Neural cell (in vitro differentiated cells): ENCODE results near the gene PHOSPHO1.

Experiments used
- EP300 ChIP-seq: fragments of 450-650 bp; conservative IDR thresholded peaks from 2 replicates; pipeline ENCODE4 v1.6.1; 2014; ENCODE audit warnings: antibody characterized with exemption, mild to moderate bottlenecking, moderate library complexity; ENCODE audit not compliant: poor library complexity, severe bottlenecking
- EZH2 ChIP-seq: fragments of 200-600, 300-800 bp; shearing (Covaris generic), sonication (generic); IDR thresholded peaks from 2 replicates; pipeline ENCODE4 v1.6.1; 2014; ENCODE audit warnings: antibody characterized with exemption, low read length, borderline replicate concordance, mild to moderate bottlenecking; ENCODE audit not compliant: insufficient read depth, poor library complexity, severe bottlenecking
- MXI1 ChIP-seq: fragments of 450-650 bp; conservative IDR thresholded peaks from 2 replicates; pipeline ENCODE4 v1.6.1; 2014; ENCODE audit warnings: antibody characterized with exemption, mild to moderate bottlenecking; ENCODE audit not compliant: poor library complexity, severe bottlenecking
- POLR2AphosphoS5 ChIP-seq: IDR thresholded peaks from 2 replicates; pipeline ENCODE4 v1.6.1; 2012
- TF ChIP-seq, protein P1 (sequence below): fragments of 450-650 bp; IDR thresholded peaks from 2 replicates; pipeline ENCODE4 v1.5.1; 2014; ENCODE audit warnings: antibody characterized with exemption, mild to moderate bottlenecking, moderate library complexity; ENCODE audit not compliant: poor library complexity, severe bottlenecking
- TF ChIP-seq, protein P2 (sequence below): IDR thresholded peaks from 2 replicates; pipeline ENCODE4 v1.6.1; 2012; ENCODE audit warnings: borderline replicate concordance

GRCh38 chr17:49196520-49196919 lies 34.1 kb downstream of the PHOSPHO1 start:
- TF ChIP-seq POLR2AphosphoS5 (no peak), MXI1 (no peak), EP300 (no peak), EZH2 (no peak)
- TF ChIP-seq, protein P1, sequence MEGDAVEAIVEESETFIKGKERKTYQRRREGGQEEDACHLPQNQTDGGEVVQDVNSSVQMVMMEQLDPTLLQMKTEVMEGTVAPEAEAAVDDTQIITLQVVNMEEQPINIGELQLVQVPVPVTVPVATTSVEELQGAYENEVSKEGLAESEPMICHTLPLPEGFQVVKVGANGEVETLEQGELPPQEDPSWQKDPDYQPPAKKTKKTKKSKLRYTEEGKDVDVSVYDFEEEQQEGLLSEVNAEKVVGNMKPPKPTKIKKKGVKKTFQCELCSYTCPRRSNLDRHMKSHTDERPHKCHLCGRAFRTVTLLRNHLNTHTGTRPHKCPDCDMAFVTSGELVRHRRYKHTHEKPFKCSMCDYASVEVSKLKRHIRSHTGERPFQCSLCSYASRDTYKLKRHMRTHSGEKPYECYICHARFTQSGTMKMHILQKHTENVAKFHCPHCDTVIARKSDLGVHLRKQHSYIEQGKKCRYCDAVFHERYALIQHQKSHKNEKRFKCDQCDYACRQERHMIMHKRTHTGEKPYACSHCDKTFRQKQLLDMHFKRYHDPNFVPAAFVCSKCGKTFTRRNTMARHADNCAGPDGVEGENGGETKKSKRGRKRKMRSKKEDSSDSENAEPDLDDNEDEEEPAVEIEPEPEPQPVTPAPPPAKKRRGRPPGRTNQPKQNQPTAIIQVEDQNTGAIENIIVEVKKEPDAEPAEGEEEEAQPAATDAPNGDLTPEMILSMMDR = no peak
- TF ChIP-seq, protein P2, sequence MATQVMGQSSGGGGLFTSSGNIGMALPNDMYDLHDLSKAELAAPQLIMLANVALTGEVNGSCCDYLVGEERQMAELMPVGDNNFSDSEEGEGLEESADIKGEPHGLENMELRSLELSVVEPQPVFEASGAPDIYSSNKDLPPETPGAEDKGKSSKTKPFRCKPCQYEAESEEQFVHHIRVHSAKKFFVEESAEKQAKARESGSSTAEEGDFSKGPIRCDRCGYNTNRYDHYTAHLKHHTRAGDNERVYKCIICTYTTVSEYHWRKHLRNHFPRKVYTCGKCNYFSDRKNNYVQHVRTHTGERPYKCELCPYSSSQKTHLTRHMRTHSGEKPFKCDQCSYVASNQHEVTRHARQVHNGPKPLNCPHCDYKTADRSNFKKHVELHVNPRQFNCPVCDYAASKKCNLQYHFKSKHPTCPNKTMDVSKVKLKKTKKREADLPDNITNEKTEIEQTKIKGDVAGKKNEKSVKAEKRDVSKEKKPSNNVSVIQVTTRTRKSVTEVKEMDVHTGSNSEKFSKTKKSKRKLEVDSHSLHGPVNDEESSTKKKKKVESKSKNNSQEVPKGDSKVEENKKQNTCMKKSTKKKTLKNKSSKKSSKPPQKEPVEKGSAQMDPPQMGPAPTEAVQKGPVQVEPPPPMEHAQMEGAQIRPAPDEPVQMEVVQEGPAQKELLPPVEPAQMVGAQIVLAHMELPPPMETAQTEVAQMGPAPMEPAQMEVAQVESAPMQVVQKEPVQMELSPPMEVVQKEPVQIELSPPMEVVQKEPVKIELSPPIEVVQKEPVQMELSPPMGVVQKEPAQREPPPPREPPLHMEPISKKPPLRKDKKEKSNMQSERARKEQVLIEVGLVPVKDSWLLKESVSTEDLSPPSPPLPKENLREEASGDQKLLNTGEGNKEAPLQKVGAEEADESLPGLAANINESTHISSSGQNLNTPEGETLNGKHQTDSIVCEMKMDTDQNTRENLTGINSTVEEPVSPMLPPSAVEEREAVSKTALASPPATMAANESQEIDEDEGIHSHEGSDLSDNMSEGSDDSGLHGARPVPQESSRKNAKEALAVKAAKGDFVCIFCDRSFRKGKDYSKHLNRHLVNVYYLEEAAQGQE = no peak
